ENCODE results near the gene LRBA. TPM values are rescaled to one million over a fixed set of nuclear protein-coding genes. Genes with fewer than 3 reads are reported as not detected.

The LRBA gene
- total RNA-seq, 1 donor = 38.4 TPM

DNA sequence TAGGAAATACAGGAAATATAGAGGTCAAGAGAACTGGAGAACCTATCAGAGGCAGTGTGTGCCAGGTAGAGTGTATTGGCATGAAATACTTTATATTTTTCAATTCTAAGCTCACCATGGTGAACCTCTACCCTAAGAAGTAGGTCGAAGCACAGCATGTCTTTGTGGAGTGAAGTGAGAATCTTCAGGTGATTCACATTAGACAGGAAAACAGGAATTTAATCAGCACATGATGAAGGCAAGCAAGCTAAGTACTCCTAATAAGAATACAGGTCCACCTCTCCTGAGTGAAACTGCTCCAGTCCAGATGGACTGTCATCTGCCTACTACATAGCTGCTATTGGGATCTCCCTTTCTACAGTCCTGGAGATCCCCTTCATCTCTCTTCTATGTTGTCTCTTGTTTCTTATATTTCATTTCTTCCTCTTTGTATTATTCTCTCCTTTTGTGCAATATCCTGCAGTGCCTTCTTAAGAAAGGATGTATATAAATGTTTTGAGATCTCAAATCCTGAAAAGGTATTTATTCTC lies 159.0 kb downstream of the LRBA start:
- no peak overlapping the region for H3K4me3 ChIP-seq (ENCODE audit: low read depth, low read length)
- no peak for TF ChIP-seq CTCF (IDR thresholded peaks at IDR 0.05; ENCODE audit: insufficient read depth, low read depth, low read length)
- no peak for DNase-seq (ENCODE audit: low read depth)

- no peak for TF ChIP-seq CTCF (IDR thresholded peaks at IDR 0.05; ENCODE audit: insufficient read depth, low read depth, low read length)
- no peak for DNase-seq (ENCODE audit: low read depth)
- no peak overlapping the region for H3K4me3 ChIP-seq (ENCODE audit: low read depth, low read length)
Observed at GRCh38 chr4:150854600-150854999, 160.5 kb downstream of the LRBA start.

GRCh38 chr4:150853882-150854281 lies 161.2 kb downstream of the LRBA start:
- no peak for TF ChIP-seq CTCF (IDR thresholded peaks at IDR 0.05; ENCODE audit: insufficient read depth, low read depth, low read length)
- DNase-seq (ENCODE audit: low read depth) = no peak
- no peak overlapping the region for H3K4me3 ChIP-seq (ENCODE audit: low read depth, low read length)

DNA sequence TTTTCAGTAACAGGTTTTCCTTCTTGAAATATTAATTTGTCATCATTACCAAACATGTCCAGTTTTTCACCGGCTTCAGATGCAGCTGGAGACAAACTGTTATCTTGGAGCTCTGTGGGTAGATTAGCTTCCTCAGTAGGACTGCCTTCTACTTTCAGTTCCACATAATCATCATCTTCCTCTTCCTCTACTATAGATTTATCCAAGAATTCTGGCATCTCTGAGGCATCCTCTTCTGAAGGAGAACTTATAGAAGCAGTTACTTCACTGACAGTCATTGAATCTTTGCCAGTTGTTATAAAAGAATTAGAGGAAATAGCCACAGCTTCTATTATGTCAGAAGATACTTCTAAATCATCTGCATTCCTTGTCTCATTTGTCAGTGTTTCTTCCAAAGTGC lies 162.9 kb downstream of the LRBA start:
- TF ChIP-seq CTCF (IDR thresholded peaks at IDR 0.05; ENCODE audit: insufficient read depth, low read depth, low read length) = no peak
- no peak overlapping the region for H3K4me3 ChIP-seq (ENCODE audit: low read depth, low read length)
- DNase-seq (ENCODE audit: low read depth) = no peak

- DNase-seq (ENCODE audit: low read depth) = no peak
- H3K4me3 ChIP-seq (ENCODE audit: low read depth, low read length) = no peak overlapping the region
- no peak for TF ChIP-seq CTCF (IDR thresholded peaks at IDR 0.05; ENCODE audit: insufficient read depth, low read depth, low read length)
Observed at GRCh38 chr4:150849016-150849415, 166.1 kb downstream of the LRBA start.

DNA sequence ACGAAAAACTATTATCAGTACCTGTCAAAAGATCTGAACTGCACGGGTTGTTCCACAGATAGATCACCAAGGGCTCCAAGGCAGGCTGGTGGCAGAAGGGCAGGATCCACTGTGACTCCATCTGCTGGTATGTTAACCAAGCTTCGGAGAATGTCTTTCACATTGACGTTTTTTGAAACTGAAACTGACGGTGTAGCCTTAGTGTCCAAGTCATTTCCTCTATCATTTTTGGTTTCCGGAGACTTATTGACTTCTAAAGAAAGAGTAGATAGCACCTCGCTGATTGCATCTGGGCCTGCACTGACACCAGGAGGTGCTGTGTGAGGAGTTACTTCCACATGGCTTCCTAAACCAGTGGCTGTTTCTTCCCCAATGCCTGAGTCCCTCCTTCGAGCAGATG lies 186.9 kb downstream of the LRBA start:
- TF ChIP-seq CTCF (IDR thresholded peaks at IDR 0.05; ENCODE audit: insufficient read depth, low read depth, low read length) = no peak
- no peak for DNase-seq (ENCODE audit: low read depth)
- H3K4me3 ChIP-seq (ENCODE audit: low read depth, low read length) = no peak overlapping the region

GRCh38 chr4:150827226-150827625 lies 187.9 kb downstream of the LRBA start:
- DNase-seq (ENCODE audit: low read depth) = no peak
- no peak for TF ChIP-seq CTCF (IDR thresholded peaks at IDR 0.05; ENCODE audit: insufficient read depth, low read depth, low read length)
- H3K4me3 ChIP-seq (ENCODE audit: low read depth, low read length) = no peak overlapping the region

Data from fibroblast of villous mesenchyme (primary cell).